ENCODE results near the gene RPP21. TPM values are rescaled to one million over a fixed set of nuclear protein-coding genes. Genes with fewer than 3 reads are reported as not detected.

RPP21 gene
- total and polyA plus RNA-seq, 2 experiments from 2014 or later: 47.4 to 65.5 TPM

- Histone ChIP-seq H3K4me1 (ENCODE audit: low read depth) (no peaks in the 10 kb centered on the region), H3K4me3 (no peak overlapping the region), H3K9me3 (ENCODE audit: low read depth) (no peaks in the 10 kb centered on the region), H3K27ac (no peak overlapping the region), H3K27me3 (no peaks in the 10 kb centered on the region), H3K36me3 (peaks cover 11% of the 10 kb centered on the region)
- no peak for TF ChIP-seq CTCF (IDR thresholded peaks at IDR 0.05; ENCODE audit: low read depth, low read length)
- DNase-seq (ENCODE audit: low read depth in 1 of 2, low spot score in 1 of 2): no peak
Measured at GRCh38 chr6:30312266-30312665, 32.7 kb upstream of the RPP21 start.

DNA sequence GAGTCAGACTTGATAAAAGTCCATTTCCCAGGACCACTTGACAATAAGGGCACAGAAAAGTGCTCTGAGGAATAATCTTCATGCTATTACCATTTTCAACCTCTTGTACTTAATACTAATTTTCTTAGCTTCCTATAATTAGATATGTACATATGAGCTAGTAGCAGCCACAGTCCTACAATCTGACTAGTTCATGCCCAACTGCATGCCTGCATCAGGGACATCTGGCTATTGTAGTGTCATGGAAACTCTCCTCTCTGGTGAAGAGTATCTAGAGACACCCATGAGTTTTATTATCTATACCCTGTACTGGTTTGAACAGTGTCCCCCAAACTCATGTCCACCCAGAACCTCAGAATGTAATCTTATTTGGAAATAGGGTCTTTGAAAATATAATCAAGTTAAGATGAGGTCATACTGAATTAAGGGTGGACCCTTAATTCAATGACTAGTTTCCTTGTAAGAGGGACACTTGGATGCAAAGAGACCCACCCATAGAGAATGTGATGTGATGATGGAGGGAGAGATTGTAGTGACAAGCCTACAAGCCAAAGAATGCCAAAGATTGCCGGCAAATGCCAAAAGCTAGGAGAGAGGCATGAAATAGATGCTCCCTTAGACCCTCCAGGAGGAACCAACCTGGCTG lies 32.2 kb upstream of the RPP21 start:
- H3K4me1 ChIP-seq (ENCODE audit: low read depth): no peaks in the 10 kb centered on the region
- TF ChIP-seq CTCF (IDR thresholded peaks at IDR 0.05; ENCODE audit: low read depth, low read length): no peak
- DNase-seq (ENCODE audit: low read depth in 1 of 2, low spot score in 1 of 2): no peak
- no peak overlapping the region for H3K4me3 ChIP-seq
- no peaks in the 10 kb centered on the region for H3K27me3 ChIP-seq
- H3K27ac ChIP-seq: no peak overlapping the region
- H3K36me3 ChIP-seq: peaks cover 11% of the 10 kb centered on the region
- H3K9me3 ChIP-seq (ENCODE audit: low read depth): no peaks in the 10 kb centered on the region

DNA sequence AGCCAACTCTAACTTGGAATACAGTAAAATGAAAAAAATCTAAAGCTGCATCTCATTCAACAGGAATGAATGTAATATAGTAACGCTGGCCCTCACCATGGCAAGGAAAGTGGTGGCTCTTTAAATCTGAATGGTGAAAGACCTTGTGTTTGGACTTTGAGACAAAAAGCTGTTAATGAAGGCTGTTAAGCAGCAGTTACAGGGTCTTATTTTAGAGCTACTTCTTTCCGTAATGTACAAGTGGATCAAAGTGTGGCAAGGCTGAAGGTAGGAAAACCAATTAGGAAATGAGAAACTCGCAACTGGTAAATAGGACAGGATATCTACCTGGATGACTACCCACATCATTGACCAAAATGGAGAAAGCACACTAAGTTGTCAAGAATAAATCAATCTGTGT lies 29.8 kb upstream of the RPP21 start:
- Histone ChIP-seq H3K4me3 (no peak overlapping the region), H3K27me3 (no peaks in the 10 kb centered on the region), H3K9me3 (ENCODE audit: low read depth) (no peaks in the 10 kb centered on the region), H3K36me3 (peaks cover 11% of the 10 kb centered on the region), H3K4me1 (ENCODE audit: low read depth) (no peaks in the 10 kb centered on the region), H3K27ac (no peak overlapping the region)
- no peak for TF ChIP-seq CTCF (IDR thresholded peaks at IDR 0.05; ENCODE audit: low read depth, low read length)
- DNase-seq (ENCODE audit: low read depth in 1 of 2, low spot score in 1 of 2): no peak

GRCh38 chr6:30317913-30318589 lies 26.9 kb upstream of the RPP21 start:
- Histone ChIP-seq H3K9me3 (ENCODE audit: low read depth) (no peaks in the 10 kb centered on the region), H3K4me3 (no peak overlapping the region), H3K4me1 (ENCODE audit: low read depth) (no peaks in the 10 kb centered on the region), H3K27me3 (no peaks in the 10 kb centered on the region), H3K36me3 (peaks cover 6% of the 10 kb centered on the region), H3K27ac (no peak overlapping the region)
- TF ChIP-seq CTCF (IDR thresholded peaks at IDR 0.05; ENCODE audit: low read depth, low read length): no peak
- no peak for DNase-seq (ENCODE audit: low read depth in 1 of 2, low spot score in 1 of 2)

DNA sequence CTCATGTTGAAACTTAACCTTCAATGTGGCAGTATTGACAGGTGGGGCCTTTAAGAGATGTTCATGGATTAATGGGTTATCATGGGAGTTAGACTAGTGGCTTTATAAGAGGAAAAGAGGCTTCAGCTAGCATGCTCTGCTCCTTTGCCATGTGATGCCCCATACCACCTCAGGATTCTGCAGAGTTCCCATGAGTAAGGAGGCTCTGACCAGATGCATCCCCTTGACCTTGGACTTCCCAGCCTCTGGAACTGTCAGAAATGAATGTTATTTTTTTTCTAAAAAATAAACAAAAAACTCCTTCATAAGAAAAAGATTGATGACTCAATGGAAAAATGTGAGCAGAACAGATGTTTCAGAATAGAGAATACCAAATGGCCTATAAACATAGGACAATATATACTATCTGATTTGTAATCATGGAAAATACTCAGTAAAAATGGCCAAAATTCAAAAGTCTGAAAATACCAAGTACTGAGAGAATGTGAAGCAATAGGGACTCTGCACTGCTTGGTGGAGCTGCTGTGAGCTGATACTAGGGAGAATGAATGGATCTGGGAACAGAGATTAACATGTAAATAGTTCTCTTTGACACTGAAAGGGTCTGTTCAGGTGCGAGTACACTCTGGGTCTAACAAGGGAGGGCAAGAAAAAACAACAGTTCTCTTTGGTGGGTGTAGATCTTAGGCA lies 25.7 kb upstream of the RPP21 start:
- Histone ChIP-seq H3K4me1 (ENCODE audit: low read depth) (no peaks in the 10 kb centered on the region), H3K27ac (no peak overlapping the region), H3K4me3 (no peak overlapping the region), H3K36me3 (peaks cover 2% of the 10 kb centered on the region), H3K27me3 (no peaks in the 10 kb centered on the region), H3K9me3 (ENCODE audit: low read depth) (no peaks in the 10 kb centered on the region)
- no peak for DNase-seq (ENCODE audit: low read depth in 1 of 2, low spot score in 1 of 2)
- no peak for TF ChIP-seq CTCF (IDR thresholded peaks at IDR 0.05; ENCODE audit: low read depth, low read length)

Data from cardiac muscle cell (in vitro differentiated cells and primary cell).